Keratinocyte (primary cell): ENCODE results near the gene VTI1A.

ENCODE experiments used
- CTCF ChIP-seq, 3 experiments: IDR thresholded peaks in 1 of 3; conservative IDR thresholded peaks in 1 of 3; optimal IDR thresholded peaks in 1 of 3; 2 replicates in 2 of 3; 3 replicates in 1 of 3; pipeline versions ENCODE3 to v1.5.1; 2011; ENCODE audit warnings: low read length in 3 of 3, mild to moderate bottlenecking in 3 of 3, moderate library complexity in 2 of 3, control low read depth in 1 of 3, inconsistent platforms in 1 of 3; ENCODE audit not compliant: insufficient read depth in 2 of 3; ENCODE audit errors: extremely low read depth in 1 of 3
- EZH2 ChIP-seq: IDR thresholded peaks from one replicate; pipeline ENCODE4 v1.6.1; 2012; ENCODE audit warnings: inconsistent platforms, mild to moderate bottlenecking, low read length, moderate library complexity

- TF ChIP-seq CTCF (optimal IDR thresholded peaks at IDR 0.05 in 1 of 3, IDR thresholded peaks at IDR 0.05 in 1 of 3, conservative IDR thresholded peaks at IDR 0.05 in 1 of 3; ENCODE audit: extremely low read depth in 1 of 3, insufficient read depth in 2 of 3, low read length in 3 of 3) (no peak), EZH2 (no peak)
These were observed 380.9 kb downstream of the VTI1A start for GRCh38 chr10:112827951-112828350.
